Measurements from ENCODE around the gene FAM53A.

Gene FAM53A, protein sequence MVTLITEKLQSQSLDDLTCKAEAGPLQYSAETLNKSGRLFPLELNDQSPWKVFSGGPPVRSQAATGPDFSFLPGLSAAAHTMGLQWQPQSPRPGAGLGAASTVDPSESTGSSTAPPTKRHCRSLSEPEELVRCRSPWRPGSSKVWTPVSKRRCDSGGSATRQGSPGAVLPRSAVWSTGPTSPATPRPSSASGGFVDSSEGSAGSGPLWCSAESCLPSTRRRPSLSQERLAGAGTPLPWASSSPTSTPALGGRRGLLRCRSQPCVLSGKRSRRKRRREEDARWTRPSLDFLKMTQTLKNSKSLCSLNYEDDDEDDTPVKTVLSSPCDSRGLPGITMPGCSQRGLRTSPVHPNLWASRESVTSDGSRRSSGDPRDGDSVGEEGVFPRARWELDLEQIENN

DNA sequence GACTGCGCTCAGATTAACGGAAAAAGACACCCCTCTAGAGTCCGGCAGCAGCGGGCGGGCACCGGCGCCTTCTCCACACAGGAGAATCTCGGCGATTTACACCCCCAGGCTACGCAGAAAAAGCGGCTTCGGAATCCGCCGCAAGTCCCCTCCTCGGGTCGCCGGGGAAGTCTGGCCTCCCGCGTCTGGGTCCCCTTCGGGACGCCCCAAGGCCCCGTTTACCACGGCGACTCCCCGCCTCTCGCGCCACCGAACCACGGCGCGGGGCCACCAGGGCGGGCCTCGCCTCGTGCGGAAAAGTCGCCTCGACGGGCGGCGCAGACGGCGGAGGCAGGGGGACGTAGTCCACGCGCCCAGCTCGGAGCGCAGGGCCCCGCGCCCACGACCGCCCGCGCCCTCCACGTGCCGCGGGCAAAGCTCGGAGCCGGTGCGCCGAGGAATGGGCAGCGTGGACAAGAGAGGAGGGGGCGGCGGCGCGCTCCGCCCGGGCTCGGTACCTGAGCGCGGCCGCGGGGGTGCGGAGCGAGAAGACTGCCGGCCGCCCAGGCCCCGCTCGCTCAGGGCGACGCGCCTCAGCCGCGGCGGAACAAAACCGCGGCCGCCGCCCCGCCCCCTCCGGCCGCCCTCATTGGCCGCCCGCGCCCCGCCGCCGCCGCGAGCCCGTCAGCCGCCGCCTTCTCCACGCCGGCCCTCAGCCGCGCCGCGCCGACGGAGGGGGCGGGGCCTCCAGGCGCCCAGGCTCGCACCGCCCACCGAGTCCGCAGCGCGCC is at the start of gene FAM53A:
Gene FAM53A, minus strand, starts transcription at position 578 of the 770 bp plus-strand sequence. CDS start 15,572 bp downstream, outside the sequence.
- TF ChIP-seq ZNF274 (IDR thresholded peaks at IDR 0.05; ENCODE audit: low read depth, low read length) = no peak
- H3K4me3 ChIP-seq (ENCODE audit: low read length) = peak within 1 kb of the TSS; percentile 66; the same call in 1 of the 2 replicates

DNA sequence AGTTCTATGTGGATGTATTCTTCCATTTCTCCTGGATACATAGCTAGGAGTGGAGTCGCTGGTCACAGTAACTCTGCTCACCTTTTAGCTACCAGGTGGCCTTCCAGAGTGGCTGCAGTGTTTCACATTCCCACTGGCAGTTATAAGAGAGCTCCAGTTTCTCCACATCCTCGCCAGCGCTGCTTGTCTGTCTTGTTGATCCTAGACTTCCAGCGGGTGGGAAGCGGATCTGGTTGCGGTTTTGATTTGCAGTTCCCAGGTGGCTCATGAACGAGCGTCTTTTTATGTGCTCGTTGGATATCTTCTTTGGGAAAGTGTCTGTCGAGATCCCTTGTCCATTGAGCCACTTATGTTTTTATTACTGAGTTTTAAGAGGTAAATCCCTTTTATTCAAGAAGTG is 48.8 kb upstream of the FAM53A start:
- H3K4me3 ChIP-seq (ENCODE audit: low read length) = no peak overlapping the region
- no peak for TF ChIP-seq ZNF274 (IDR thresholded peaks at IDR 0.05; ENCODE audit: low read depth, low read length)

DNA sequence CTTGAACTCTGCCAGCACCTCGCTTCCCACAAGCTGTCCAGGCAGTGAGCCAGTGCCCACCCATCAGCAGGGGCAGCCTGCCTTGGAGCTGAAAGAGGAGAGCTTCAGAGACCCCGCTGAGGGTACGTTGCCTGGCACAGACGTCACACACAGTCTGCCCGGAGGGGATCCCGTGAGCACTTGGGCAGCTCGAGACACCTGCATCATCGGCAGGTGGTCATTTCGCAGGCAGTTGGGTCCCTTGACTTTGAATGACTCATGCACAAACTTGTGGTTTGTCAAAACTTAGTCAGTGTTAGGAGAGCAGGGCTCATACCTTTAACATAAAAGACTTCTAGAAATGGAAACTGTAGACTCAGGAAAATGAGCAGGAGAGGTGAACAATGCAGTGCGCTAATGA is 47.1 kb upstream of the FAM53A start:
- no peak for TF ChIP-seq ZNF274 (IDR thresholded peaks at IDR 0.05; ENCODE audit: low read depth, low read length)
- H3K4me3 ChIP-seq (ENCODE audit: low read length) = no peak overlapping the region

DNA sequence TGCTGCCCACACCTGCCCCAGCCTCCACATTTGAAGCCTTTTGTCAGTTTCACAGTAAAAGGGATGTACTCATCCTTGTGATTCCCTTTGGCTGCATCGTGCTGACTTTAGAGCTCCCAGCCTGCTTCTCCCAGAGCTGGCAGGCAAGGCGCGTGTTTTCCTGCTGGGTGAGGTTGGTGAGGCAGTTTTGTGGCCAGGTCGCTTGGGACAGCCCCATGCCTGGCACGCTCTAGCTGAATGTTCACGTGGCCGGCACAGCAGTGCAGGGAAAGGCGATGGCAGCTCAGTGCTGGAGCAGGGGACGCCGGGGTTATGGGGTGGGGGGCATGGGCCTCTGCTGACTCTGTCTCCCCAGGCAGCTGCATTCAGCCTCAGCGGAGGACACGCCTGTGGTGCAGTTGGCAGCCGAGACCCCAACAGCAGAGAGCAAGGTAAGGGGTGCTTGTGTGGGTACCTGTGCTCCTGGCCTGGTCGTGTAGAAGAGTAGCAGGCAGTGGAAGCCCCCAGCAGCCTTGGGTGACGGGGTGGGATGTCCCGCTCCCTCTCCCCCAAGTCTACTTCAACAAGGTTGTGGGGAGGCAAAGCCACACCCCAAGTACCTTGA is 46.5 kb upstream of the FAM53A start:
- TF ChIP-seq ZNF274 (IDR thresholded peaks at IDR 0.05; ENCODE audit: low read depth, low read length) = no peak
- H3K4me3 ChIP-seq (ENCODE audit: low read length) = no peak overlapping the region

GRCh38 chr4:1728061-1728980 is 44.2 kb upstream of the FAM53A start:
- no peak for TF ChIP-seq ZNF274 (IDR thresholded peaks at IDR 0.05; ENCODE audit: low read depth, low read length)
- H3K4me3 ChIP-seq (ENCODE audit: low read length) = no peak overlapping the region

GRCh38 chr4:1727117-1728031 is 43.3 kb upstream of the FAM53A start:
- H3K4me3 ChIP-seq (ENCODE audit: low read length) = no peak overlapping the region
- TF ChIP-seq ZNF274 (IDR thresholded peaks at IDR 0.05; ENCODE audit: low read depth, low read length) = no peak

DNA sequence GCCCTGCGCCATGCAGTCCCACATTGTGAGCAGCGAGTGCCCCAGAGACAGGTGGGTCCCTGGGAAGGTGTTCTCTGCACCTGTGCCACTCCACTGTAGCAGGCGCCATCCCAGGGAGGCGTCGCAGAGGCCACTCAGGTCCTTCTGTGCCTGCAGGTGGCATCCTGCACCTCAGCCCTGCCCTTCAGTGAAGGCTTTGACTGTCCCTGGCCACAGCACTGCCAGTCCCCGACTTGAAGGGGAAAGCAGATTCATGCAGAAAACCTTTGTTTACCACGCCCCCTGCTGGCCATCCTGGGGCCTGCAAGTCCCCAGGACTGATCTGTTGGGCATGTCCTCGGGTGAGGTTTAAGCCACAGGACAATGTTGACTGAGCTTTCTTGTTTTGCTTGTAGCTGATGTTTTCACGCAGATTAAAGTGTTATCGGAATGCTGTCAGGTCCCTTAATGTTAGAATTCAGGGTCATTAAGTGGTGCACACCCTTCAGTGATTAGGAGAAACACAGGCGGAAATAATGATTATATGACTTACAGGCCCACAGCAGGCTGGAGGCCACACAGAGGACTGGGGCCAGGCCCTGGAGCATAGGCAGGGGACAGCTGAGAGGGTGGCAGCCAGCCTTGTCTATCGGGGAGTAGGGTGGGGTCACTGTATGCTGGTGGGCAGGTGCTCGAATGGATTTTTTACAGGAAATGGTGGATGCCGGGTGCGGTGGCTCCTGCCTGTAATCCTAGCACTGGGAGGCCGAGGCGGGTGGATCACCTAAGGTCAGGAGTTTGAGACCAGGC is 42.2 kb upstream of the FAM53A start:
- no peak for TF ChIP-seq ZNF274 (IDR thresholded peaks at IDR 0.05; ENCODE audit: low read depth, low read length)
- H3K4me3 ChIP-seq (ENCODE audit: low read length) = no peak overlapping the region

DNA sequence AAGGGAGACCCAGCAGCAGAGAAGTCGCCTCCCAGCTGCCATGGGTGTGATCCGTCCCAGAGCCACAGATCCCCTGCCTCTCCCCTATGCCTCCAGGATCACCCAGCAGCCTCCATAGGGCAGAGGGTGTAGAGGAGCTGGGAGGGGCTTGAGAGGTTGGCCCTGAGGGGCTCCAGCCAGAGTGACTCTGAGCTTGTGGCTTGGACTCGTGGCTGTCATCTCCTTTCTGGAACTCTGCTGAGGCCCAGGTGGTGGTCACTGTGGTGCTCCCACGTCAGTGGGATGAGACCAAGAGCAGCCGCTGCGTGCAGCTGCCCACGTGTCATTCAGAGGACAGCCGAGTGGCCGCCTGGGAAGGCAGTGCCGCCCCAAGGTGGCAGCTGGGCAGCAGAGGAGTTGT is 41.4 kb upstream of the FAM53A start:
- H3K4me3 ChIP-seq (ENCODE audit: low read length) = no peak overlapping the region
- no peak for TF ChIP-seq ZNF274 (IDR thresholded peaks at IDR 0.05; ENCODE audit: low read depth, low read length)

DNA sequence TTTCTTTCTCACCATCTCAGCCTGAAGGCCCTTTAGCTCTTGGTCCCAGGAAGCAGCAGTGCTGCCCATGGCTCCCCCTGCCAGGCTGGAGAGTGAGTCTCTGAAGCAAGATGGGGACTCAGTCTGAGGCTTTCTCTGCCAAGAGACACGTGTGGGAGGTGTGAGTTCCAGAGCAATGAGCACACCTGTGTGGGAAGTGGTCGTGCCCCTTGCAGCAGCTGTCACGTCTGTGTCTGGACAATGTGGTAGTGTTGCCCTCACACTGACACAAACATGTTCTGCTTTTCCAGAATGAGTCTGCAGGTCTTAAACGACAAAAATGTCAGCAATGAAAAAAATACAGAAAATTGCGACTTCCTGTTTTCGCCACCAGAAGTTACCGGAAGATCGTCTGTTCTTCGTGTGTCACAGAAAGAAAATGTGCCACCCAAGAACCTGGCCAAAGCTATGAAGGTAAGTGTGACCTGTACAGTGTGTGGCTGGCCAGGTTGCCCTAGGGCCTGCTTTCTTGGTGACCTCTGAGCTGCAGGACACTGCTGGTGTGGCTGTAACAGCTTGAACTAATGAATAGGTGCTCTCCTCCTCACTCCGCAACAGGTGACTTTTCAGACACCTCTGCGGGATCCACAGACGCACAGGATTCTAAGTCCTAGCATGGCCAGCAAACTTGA is 39.2 kb upstream of the FAM53A start:
- no peak for TF ChIP-seq ZNF274 (IDR thresholded peaks at IDR 0.05; ENCODE audit: low read depth, low read length)
- peak overlapping the region; percentile 83; the same call in 1 of the 2 replicates for H3K4me3 ChIP-seq (ENCODE audit: low read length)

DNA sequence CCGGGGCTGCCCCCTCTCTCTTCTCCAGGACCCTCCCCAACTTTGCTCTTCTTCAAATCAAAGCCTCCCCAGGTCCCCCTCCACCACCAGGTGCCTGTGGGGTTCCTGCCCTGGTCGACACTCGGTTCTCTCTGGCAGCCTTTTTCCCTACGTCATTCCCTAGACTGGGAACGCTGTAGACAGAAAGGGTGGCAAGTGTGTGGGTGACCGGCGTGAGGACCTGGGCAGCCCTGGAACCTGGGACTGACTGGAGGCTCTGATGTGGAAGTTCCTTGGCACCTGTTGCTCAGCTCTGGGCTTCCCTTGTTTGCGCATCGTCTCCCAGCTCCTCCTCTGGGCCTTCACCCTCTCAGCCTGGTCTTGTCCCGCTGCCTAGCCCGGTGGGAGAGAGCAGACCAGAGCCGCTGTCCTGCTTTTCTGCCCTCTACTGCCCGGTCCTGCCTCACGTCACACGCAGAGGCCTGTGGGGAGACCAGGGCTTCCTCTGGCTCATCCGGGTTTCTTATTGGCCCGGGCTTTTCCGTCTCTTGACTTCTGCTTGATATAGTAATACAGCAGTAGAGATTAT is 38.5 kb upstream of the FAM53A start:
- H3K4me3 ChIP-seq (ENCODE audit: low read length) = peak overlapping the region; percentile 83
- no peak for TF ChIP-seq ZNF274 (IDR thresholded peaks at IDR 0.05; ENCODE audit: low read depth, low read length)
